ENCODE data around the gene ABRAXAS1.

GRCh38 chr4:83436680-83437079, 48.2 kb downstream of the ABRAXAS1 start:
- TF ChIP-seq CTCF (IDR thresholded peaks at IDR 0.05) = no peak
- no peak for TF ChIP-seq POLR2A (IDR thresholded peaks at IDR 0.05)
